Activated CD8-positive, alpha-beta T cell treated with anti-CD3 and anti-CD28 coated beads, Interleukin-2, amount 10 ng/mL, durations not matched to agents 7 days and 5 days (primary cell): ENCODE data around the gene TBL2. TPM values are rescaled to one million over a fixed set of nuclear protein-coding genes. Genes with fewer than 3 reads are reported as not detected.
"Not testable (repeated sequence)": the region's sequence is repeated elsewhere in the genome, so short reads cannot be mapped to it uniquely, and the experiment has no call there.

Source experiments
- ATAC-seq: fragments of 150-1000 bp; cut with Tn5 transposase; one replicate; pipeline ENCODE4 v1.10.0; 2021; ENCODE audit warnings: moderate library complexity
- CTCF ChIA-PET: fragments of 350-600 bp; sonication (Branson Sonifier 250); formaldehyde crosslinking; loops from one replicate; lab custom pipeline; 2021; ENCODE audit warnings: antibody characterized with exemption; lab: Charles Lee
- POLR2A ChIA-PET: fragments of 350-600 bp; sonication (Branson Sonifier 250); formaldehyde crosslinking; loops from one replicate; lab custom pipeline; 2021; ENCODE audit warnings: antibody characterized with exemption; lab: Charles Lee
- DNase-seq: peaks from one replicate; pipeline ENCODE4 v3.0.0-alpha.2; 2020
- H3K27ac Mint-ChIP-seq: one replicate; pipeline ENCODE4 v1.8.0; 2021; ENCODE audit warnings: mild to moderate bottlenecking, mixed read lengths
- H3K27me3 Mint-ChIP-seq: one replicate; pipeline ENCODE4 v1.8.0; 2021; ENCODE audit warnings: low read depth, mixed read lengths
- H3K36me3 Mint-ChIP-seq: one replicate; pipeline ENCODE4 v1.8.0; 2021; ENCODE audit warnings: low read depth, mixed read lengths
- H3K4me1 Mint-ChIP-seq: one replicate; pipeline ENCODE4 v1.8.0; 2021; ENCODE audit warnings: low read depth, mixed read lengths
- H3K4me3 Mint-ChIP-seq: one replicate; pipeline ENCODE4 v1.8.0; 2021; ENCODE audit warnings: mild to moderate bottlenecking, mixed read lengths
- H3K9me3 Mint-ChIP-seq: one replicate; pipeline ENCODE4 v1.8.0; 2022; ENCODE audit warnings: mixed read lengths; ENCODE audit not compliant: insufficient read depth
- total RNA-seq, 2 experiments: library from RNA; stranded (reverse); gene quantifications; one replicate each; pipeline ENCODE4 v1.2.3, GENCODE V29; 2021

TBL2 gene
- total RNA-seq, 2 experiments from 2014 or later, result 26.1 to 26.4 TPM

- Mint-ChIP-seq H3K36me3 (peaks cover 23% of the 10 kb centered on the region), H3K27ac (peak overlapping the region; percentile 71), H3K4me1 (peaks cover 31% of the 10 kb centered on the region), H3K4me3 (peak overlapping the region; percentile 59)
- not testable (repeated sequence) for H3K27me3 Mint-ChIP-seq, DNase-seq, H3K9me3 Mint-ChIP-seq, ATAC-seq
- POLR2A ChIA-PET, result interaction anchor here (0.7 to 1.7 kb wide), 3 partner anchors 9 to 46 kb away, joined by 3 to 8 read pairs (median 6); partner anchors contain the start of gene BCL7B
- CTCF ChIA-PET, result interaction anchor here (0.8 to 2.3 kb wide), 8 partner anchors 12 to 159 kb away, joined by 3 to 5 read pairs (median 5); partner anchors contain the start of genes BAZ1B and TBL2
Measured at GRCh38 chr7:73566431-73566830, 11.9 kb downstream of the TBL2 start.

GRCh38 chr7:73565675-73566340 lies 12.6 kb downstream of the TBL2 start:
- ChIA-PET POLR2A (interaction anchor here (0.7 to 1.7 kb wide), 4 partner anchors 9 to 45 kb away, joined by 3 to 8 read pairs (median 6); partner anchors contain the start of genes BCL7B and TBL2), CTCF (interaction anchor here (0.8 to 2.3 kb wide), 7 partner anchors 13 to 160 kb away, joined by 3 to 5 read pairs (median 5); partner anchors contain the start of genes BAZ1B and TBL2)
- Mint-ChIP-seq H3K9me3 (no peaks in the 10 kb centered on the region), H3K27ac (peak overlapping the region; percentile 71), H3K36me3 (peaks cover 19% of the 10 kb centered on the region), H3K4me3 (peak overlapping the region; percentile 59), H3K4me1 (peaks cover 31% of the 10 kb centered on the region), H3K27me3 (peaks cover under 1% of the 10 kb centered on the region)
- ATAC-seq (peak; percentile 35), DNase-seq (no peak)

GRCh38 chr7:73560109-73560835 lies 18.1 kb downstream of the TBL2 start:
- ChIA-PET CTCF (interaction anchor here (1.3 kb wide), 1 partner anchor 47 kb away, joined by 6 read pairs; no protein-coding TSS in a partner anchor), POLR2A (interaction anchor here (1.5 to 1.6 kb wide), 2 partner anchors 18 to 35 kb away, joined by 4 to 6 read pairs; partner anchors contain the start of gene TBL2)
- Mint-ChIP-seq H3K4me1 (peaks cover 15% of the 10 kb centered on the region), H3K27ac (no peak overlapping the region), H3K36me3 (peaks cover 12% of the 10 kb centered on the region), H3K9me3 (no peaks in the 10 kb centered on the region), H3K4me3 (no peak overlapping the region), H3K27me3 (peaks cover 6% of the 10 kb centered on the region)
- no peak for DNase-seq
- ATAC-seq, result no peak

- POLR2A ChIA-PET, result interaction anchor here (0.7 to 3.7 kb wide), 11 partner anchors 8 to 181 kb away, joined by 3 to 50 read pairs (median 4); partner anchors contain the start of genes ABHD11, BAZ1B and TBL2
- H3K27me3 Mint-ChIP-seq, result peaks cover 6% of the 10 kb centered on the region
- ATAC-seq (peak; percentile 66), DNase-seq (peak; percentile 78)
- peaks cover 26% of the 10 kb centered on the region for H3K36me3 Mint-ChIP-seq
- CTCF ChIA-PET, result interaction anchor here (0.7 to 1.3 kb wide), 4 partner anchors 10 to 106 kb away, joined by 3 to 5 read pairs (median 3); partner anchors contain the start of gene TBL2
- peaks cover 30% of the 10 kb centered on the region for H3K4me1 Mint-ChIP-seq
- peak within 1 kb of the TSS; percentile 90 for H3K4me3 Mint-ChIP-seq
- no peaks in the 10 kb centered on the region for H3K9me3 Mint-ChIP-seq
- peak within 1 kb of the TSS; percentile 95 for H3K27ac Mint-ChIP-seq
Measured at GRCh38 chr7:73557397-73558257, 20.8 kb downstream of the TBL2 start, which contains the start of gene BCL7B. Gene BCL7B, minus strand, starts transcription at chr7:73557690. Its CDS starts 112 bp downstream, at chr7:73557578.

GRCh38 chr7:73557108-73557396 lies 21.3 kb downstream of the TBL2 start:
- H3K9me3 Mint-ChIP-seq, result no peaks in the 10 kb centered on the region
- H3K27ac Mint-ChIP-seq, result peak overlapping the region; percentile 95
- ATAC-seq, result peak; percentile 95
- peak; percentile 93 for DNase-seq
- peaks cover 6% of the 10 kb centered on the region for H3K27me3 Mint-ChIP-seq
- peaks cover 32% of the 10 kb centered on the region for H3K4me1 Mint-ChIP-seq
- POLR2A ChIA-PET, result interaction anchor here (0.6 to 3.7 kb wide), 11 partner anchors 9 to 182 kb away, joined by 3 to 50 read pairs (median 4); partner anchors contain the start of genes ABHD11, BAZ1B and TBL2
- H3K4me3 Mint-ChIP-seq, result peak overlapping the region; percentile 90
- CTCF ChIA-PET, result interaction anchor here (0.7 to 1.3 kb wide), 4 partner anchors 11 to 105 kb away, joined by 3 to 5 read pairs (median 4); no protein-coding TSS in a partner anchor
- H3K36me3 Mint-ChIP-seq, result peaks cover 31% of the 10 kb centered on the region

GRCh38 chr7:73556208-73557107 lies 21.9 kb downstream of the TBL2 start:
- peak overlapping the region; percentile 81 for H3K27ac Mint-ChIP-seq
- peaks cover 33% of the 10 kb centered on the region for H3K4me1 Mint-ChIP-seq
- ChIA-PET CTCF (interaction anchor here (0.7 to 1.3 kb wide), 7 partner anchors 11 to 105 kb away, joined by 3 to 5 read pairs (median 3); no protein-coding TSS in a partner anchor), POLR2A (interaction anchor here (0.6 to 3.7 kb wide), 11 partner anchors 8 to 182 kb away, joined by 3 to 50 read pairs (median 4); partner anchors contain the start of genes ABHD11, BAZ1B and TBL2)
- H3K36me3 Mint-ChIP-seq, result peaks cover 32% of the 10 kb centered on the region
- peak overlapping the region; percentile 90 for H3K4me3 Mint-ChIP-seq
- ATAC-seq, result no peak
- no peaks in the 10 kb centered on the region for H3K9me3 Mint-ChIP-seq
- no peak for DNase-seq
- H3K27me3 Mint-ChIP-seq, result peaks cover 6% of the 10 kb centered on the region

DNA sequence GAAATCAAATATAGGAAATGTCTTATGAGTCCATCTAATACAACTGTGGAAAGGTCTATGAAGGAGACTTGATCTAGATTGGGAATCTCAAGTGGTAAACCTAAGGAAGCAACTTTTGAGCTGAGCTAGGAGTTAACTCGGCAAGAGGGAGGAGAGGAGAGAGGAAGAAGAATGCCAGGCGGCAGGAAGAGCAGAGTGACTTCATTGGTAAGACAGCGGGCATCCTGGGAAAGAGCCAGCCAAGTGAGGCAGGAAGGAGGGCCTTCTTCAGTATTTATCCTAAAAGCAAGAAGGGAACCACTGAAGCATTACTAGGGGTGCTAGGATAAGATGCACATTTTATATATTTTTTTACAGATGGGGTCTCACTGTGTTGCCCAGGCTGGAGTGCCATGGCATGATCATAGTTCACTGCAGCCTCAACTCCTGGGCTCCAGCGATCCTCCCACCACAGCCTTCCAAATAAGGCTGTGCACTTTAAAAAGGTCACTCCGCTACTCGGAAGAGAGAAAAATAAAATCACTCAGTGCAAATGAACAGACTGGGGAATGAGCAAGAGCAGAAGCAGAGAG lies 22.9 kb downstream of the TBL2 start:
- Mint-ChIP-seq H3K4me1 (peaks cover 37% of the 10 kb centered on the region), H3K4me3 (peak overlapping the region; percentile 90), H3K36me3 (peaks cover 38% of the 10 kb centered on the region), H3K27me3 (peaks cover 3% of the 10 kb centered on the region), H3K27ac (peak overlapping the region; percentile 81), H3K9me3 (no peaks in the 10 kb centered on the region)
- POLR2A ChIA-PET, result interaction anchor here (3.7 kb wide), 1 partner anchor 34 kb away, joined by 50 read pairs; the partner anchor contains the start of gene BAZ1B
- DNase-seq, result no peak
- ATAC-seq, result no peak
- CTCF ChIA-PET, result interaction anchor here (0.9 to 1.2 kb wide), 3 partner anchors 21 to 37 kb away, joined by 3 read pairs; no protein-coding TSS in a partner anchor

DNA sequence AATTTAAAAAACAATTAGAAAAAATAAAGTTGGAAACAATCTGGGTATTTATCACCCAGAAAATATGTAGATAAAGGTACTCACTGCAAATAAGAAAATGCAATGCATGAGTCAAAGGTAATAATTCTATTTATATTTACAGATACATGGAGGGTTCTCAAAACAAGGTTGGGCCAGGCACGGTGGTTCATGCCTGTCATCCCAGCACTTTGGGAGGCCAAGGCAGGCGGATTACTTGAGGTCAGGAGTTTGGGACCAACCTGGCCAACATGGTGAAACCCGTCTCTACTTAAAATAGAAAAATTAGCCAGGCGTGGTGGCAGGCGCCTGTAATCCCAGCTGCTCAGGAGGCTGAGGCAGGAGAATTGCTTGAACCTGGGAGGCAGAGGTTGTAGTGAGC lies 28.3 kb downstream of the TBL2 start:
- ChIA-PET POLR2A (interaction anchor here (1.0 kb wide), 1 partner anchor 30 kb away, joined by 3 read pairs; no protein-coding TSS in a partner anchor), CTCF (interaction anchor here (1.2 kb wide), 2 partner anchors 72 to 99 kb away, joined by 3 to 4 read pairs; no protein-coding TSS in a partner anchor)
- DNase-seq, H3K4me3 Mint-ChIP-seq, H3K9me3 Mint-ChIP-seq, H3K27me3 Mint-ChIP-seq, ATAC-seq, H3K27ac Mint-ChIP-seq: not testable (repeated sequence)
- Mint-ChIP-seq H3K36me3 (peaks cover 51% of the 10 kb centered on the region), H3K4me1 (peaks cover 40% of the 10 kb centered on the region)

GRCh38 chr7:73549176-73549575 lies 29.2 kb downstream of the TBL2 start:
- no peaks in the 10 kb centered on the region for H3K27me3 Mint-ChIP-seq
- H3K4me1 Mint-ChIP-seq, result peaks cover 33% of the 10 kb centered on the region
- DNase-seq, result no peak
- ATAC-seq, result no peak
- ChIA-PET CTCF (interaction anchor here (1.2 kb wide), 2 partner anchors 71 to 98 kb away, joined by 3 to 4 read pairs; no protein-coding TSS in a partner anchor), POLR2A (interaction anchor here (0.6 to 1.0 kb wide), 3 partner anchors 10 to 29 kb away, joined by 3 to 7 read pairs (median 3); no protein-coding TSS in a partner anchor)
- no peaks in the 10 kb centered on the region for H3K9me3 Mint-ChIP-seq
- H3K4me3 Mint-ChIP-seq, result no peak overlapping the region
- no peak overlapping the region for H3K27ac Mint-ChIP-seq
- peaks cover 43% of the 10 kb centered on the region for H3K36me3 Mint-ChIP-seq
